Measurements from ENCODE around the gene PEX7.
"Not testable (repeated sequence)": the region's sequence is repeated elsewhere in the genome, so short reads cannot be mapped to it uniquely, and the experiment has no call there.

- not testable (repeated sequence) for TF ChIP-seq YY1 (IDR thresholded peaks at IDR 0.05; ENCODE audit: insufficient read depth, insufficient read length); SUZ12 (IDR thresholded peaks at IDR 0.05; ENCODE audit: extremely low read depth, insufficient read depth, insufficient read length)
Measured at GRCh38 chr6:136849979-136850563, 27.7 kb downstream of the PEX7 start.

Data from NT2/D1 (cell line).